ENCODE results near the gene KCNIP3.
A peak's percentile ranks its signal among the peaks of the same experiment; 100 is the strongest.

Gene KCNIP3

DNA sequence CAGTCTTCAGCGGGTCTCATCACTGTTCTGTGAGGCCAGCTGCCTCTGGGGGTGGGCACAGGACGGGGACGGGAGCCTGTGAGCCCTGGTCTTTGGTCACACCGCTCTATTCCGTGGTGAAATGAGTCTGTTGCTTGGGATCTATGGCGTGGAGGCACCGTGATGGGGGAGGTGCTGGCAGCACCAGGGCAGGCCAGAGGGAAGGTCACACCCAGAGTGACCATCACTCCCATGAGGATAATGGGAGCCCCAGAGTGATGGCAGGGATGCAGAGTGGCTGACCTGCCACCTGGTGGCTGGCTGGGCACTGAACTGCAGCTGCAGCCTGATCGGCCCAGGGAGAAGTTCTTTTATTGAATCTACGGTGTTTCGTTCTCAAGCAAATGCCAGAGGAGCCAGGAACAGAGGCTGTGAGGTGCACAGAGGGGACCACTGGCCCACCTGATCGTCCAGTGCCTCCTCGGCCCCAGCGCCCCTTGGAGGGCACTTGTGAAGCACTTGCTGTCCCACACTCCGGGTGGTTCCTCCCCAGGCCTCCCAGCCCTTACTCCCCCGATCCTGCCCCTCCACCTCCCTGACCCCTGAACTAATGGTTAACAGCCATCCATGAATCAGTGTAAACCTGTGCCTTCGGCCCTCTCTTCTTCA is 17.9 kb downstream of the KCNIP3 start:
- POLR2A ChIA-PET, result no interaction called here
- peak; percentile 66 for TF ChIP-seq CTCF (IDR thresholded peaks at IDR 0.05; ENCODE audit: insufficient read depth, low read length, missing control alignments)
- DNase-seq (ENCODE audit: low read depth, low spot score), result no peak
- no peak overlapping the region for H3K4me3 ChIP-seq (ENCODE audit: low read depth, low read length)
- CTCF ChIA-PET, result interaction anchor here (1.4 to 6.4 kb wide), 3 partner anchors 30 to 83 kb away, joined by 4 to 50 read pairs (median 19); no protein-coding TSS in a partner anchor

GRCh38 chr2:95315801-95316411 is 18.8 kb downstream of the KCNIP3 start:
- peak; percentile 31 for DNase-seq (ENCODE audit: low read depth, low spot score)
- H3K4me3 ChIP-seq (ENCODE audit: low read depth, low read length), result no peak overlapping the region
- no peak for TF ChIP-seq CTCF (IDR thresholded peaks at IDR 0.05; ENCODE audit: insufficient read depth, low read length, missing control alignments)
- ChIA-PET CTCF (interaction anchor here (0.9 to 6.4 kb wide), 5 partner anchors 14 to 84 kb away, joined by 3 to 50 read pairs (median 4); no protein-coding TSS in a partner anchor), POLR2A (no interaction called here)

- no peak for TF ChIP-seq CTCF (IDR thresholded peaks at IDR 0.05; ENCODE audit: insufficient read depth, low read length, missing control alignments)
- peak; percentile 46 for DNase-seq (ENCODE audit: low read depth, low spot score)
- CTCF ChIA-PET, result interaction anchor here (0.9 to 6.4 kb wide), 5 partner anchors 14 to 85 kb away, joined by 3 to 50 read pairs (median 4); no protein-coding TSS in a partner anchor
- POLR2A ChIA-PET, result no interaction called here
- no peak overlapping the region for H3K4me3 ChIP-seq (ENCODE audit: low read depth, low read length)
These were observed 19.4 kb downstream of the KCNIP3 start for GRCh38 chr2:95316466-95317122.

DNA sequence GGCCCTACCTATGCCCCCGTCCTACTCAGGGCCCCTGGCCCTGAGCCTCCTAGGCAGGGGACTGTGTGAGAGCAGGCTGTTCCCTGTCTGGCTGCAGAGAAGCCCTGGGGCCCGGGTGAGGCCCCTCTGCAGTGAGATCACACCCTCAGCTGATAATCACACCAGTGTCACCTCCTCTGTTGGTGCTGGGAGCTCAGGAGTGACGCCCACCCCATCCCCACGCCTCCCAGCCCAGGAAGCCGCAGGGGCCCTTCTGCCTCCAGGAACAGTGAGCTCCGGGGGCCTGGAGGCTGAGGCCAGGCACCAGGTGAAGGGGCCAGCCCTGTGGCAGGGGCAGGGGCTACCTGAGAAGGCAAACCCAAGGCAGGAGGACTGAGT is 20.0 kb downstream of the KCNIP3 start:
- TF ChIP-seq CTCF (IDR thresholded peaks at IDR 0.05; ENCODE audit: insufficient read depth, low read length, missing control alignments), result no peak
- ChIA-PET POLR2A (interaction anchor here (0.6 kb wide), 1 partner anchor 12 kb away, joined by 3 read pairs; no protein-coding TSS in a partner anchor), CTCF (interaction anchor here (0.9 to 6.4 kb wide), 4 partner anchors 13 to 85 kb away, joined by 3 to 50 read pairs (median 12); no protein-coding TSS in a partner anchor)
- DNase-seq (ENCODE audit: low read depth, low spot score), result no peak
- H3K4me3 ChIP-seq (ENCODE audit: low read depth, low read length), result no peak overlapping the region

DNA sequence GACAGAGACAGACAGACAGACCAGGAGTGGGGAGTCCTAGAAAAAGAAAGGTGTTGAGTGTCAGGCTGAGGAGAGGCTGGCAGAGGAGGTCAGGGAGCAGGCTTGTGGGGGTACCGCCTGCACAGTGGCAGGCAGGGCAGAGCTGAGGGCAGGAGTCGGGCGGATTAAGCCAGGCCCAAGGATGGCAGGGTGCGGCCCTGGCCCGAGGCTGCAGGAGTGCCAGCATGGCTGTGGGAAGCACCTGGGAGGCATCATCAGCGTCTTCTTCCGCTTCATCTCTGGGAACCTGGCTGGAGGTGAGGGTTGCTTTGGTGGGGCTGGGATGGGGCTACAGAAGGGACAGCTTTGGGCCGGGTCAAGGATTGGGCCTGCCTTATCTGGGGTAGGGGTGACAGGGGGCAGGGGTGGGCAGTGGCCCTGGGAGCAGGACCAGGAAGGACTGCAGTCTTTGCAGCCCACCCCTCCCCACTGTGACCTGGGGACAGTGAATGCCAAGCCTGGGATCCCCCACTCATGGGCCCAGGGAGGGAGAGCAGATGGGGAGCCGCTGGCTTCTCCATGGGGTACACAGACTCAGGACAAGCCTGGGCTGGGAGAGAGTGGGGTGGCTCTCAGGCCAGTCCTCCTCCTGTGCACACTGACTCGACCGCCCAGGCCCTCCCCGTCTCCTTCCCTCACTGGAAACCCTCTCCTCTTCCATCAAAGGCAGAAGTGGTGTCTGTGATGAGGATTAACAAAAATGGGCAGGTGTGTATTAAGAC is 20.7 kb downstream of the KCNIP3 start:
- ChIA-PET CTCF (interaction anchor here (4.6 to 6.4 kb wide), 2 partner anchors 27 to 86 kb away, joined by 19 to 50 read pairs; no protein-coding TSS in a partner anchor), POLR2A (interaction anchor here (0.6 kb wide), 1 partner anchor 11 kb away, joined by 3 read pairs; no protein-coding TSS in a partner anchor)
- no peak for DNase-seq (ENCODE audit: low read depth, low spot score)
- TF ChIP-seq CTCF (IDR thresholded peaks at IDR 0.05; ENCODE audit: insufficient read depth, low read length, missing control alignments), result no peak
- H3K4me3 ChIP-seq (ENCODE audit: low read depth, low read length), result no peak overlapping the region
